Measurements from ENCODE around the gene CAMK2N2.

Gene CAMK2N2

DNA sequence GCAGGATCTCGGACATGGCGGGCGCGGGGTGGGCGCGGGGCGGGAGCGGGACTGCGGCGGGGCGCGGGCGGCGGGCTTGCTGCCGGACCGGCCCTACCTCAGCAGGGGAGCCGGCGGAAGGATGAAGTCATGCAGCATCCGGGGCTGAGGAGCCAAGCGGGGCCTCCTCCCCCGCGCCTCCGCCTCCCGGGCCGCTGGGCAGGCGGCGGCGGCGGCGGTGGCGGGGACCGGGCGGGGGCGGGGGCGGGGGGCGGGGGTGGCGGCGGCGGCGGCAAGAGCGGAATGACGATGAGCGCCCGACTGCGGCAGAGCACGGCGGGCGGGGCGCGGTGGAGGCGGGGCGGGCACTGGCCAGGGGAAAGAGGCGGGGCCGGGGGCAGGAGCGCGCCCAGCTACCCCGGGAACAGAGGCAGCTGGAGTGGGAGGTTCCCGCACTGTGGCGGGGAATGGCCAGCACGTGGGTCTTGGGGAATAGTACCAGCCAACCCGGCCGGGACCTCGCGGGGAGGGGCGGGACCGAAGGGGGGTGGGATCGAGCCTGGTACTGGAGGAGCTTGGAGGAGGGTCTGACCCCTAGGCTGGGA lies at the start of gene CAMK2N2:
Gene CAMK2N2, minus strand, starts transcription at position 284 of the 584 bp plus-strand sequence. Its CDS starts 268 bp downstream, at position 16.
- Histone ChIP-seq H3K9me3 (no peaks in the 10 kb centered on the region), H3K4me1 (peaks cover 27% of the 10 kb centered on the region), H3K27ac (no peak within 1 kb of the TSS), H3K4me2 (peak within 1 kb of the TSS; percentile 96), H4K20me1 (peaks cover 61% of the 10 kb centered on the region), H3K27me3 (peaks cover 71% of the 10 kb centered on the region), H3K4me3 (peak within 1 kb of the TSS; percentile 66), H3K36me3 (peaks cover 11% of the 10 kb centered on the region), H3K9ac (no peak within 1 kb of the TSS)
- no peak for TF ChIP-seq Cebpa-rat (IDR thresholded peaks at IDR 0.05)

DNA sequence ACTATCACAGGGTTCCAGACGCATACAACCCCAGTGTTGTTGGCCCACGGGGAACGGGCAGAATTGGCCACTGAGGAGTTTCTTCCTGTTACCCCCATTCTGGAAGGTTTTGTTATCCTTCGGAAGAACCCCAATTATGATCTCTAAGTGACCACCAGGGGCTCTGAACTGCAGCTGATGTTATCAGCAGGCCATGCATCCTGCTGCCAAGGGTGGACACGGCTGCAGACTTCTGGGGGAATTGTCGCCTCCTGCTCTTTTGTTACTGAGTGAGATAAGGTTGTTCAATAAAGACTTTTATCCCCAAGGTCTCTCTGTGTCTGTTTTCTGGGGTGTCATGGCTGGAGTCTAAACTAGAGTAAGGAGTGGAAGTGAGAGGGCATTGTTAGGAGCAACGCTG lies 47.4 kb upstream of the CAMK2N2 start:
- Histone ChIP-seq H3K9me3 (no peaks in the 10 kb centered on the region), H3K9ac (no peak overlapping the region), H3K4me1 (peaks cover 2% of the 10 kb centered on the region), H3K4me3 (no peak overlapping the region), H3K27ac (no peak overlapping the region), H4K20me1 (peaks cover 27% of the 10 kb centered on the region; the same call in 1 of the 2 replicates), H3K27me3 (no peaks in the 10 kb centered on the region), H3K36me3 (peaks cover 66% of the 10 kb centered on the region), H3K4me2 (no peak overlapping the region)
- no peak for TF ChIP-seq Cebpa-rat (IDR thresholded peaks at IDR 0.05)

DNA sequence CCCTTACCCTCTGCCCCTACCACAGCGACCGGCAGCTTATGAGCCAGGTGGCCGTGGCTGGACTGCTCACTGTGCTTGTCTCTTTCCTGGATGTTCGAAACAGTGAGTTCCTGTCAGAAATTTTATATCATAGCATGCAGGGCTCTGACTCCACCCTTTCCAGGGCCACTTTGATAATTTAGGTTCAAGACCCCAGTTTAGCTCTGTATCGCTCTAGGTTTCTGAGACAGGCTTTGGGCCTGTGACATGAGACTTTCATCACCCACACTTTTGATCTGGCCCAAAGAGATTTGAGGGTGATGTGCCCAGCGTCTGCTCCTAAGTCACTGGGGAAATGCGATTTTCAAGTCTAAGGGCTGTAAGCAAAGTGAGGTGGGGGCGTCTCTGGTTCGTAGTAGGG lies 46.6 kb upstream of the CAMK2N2 start:
- no peak overlapping the region for H3K9ac ChIP-seq
- no peaks in the 10 kb centered on the region for H3K27me3 ChIP-seq
- no peaks in the 10 kb centered on the region for H3K4me1 ChIP-seq
- no peak overlapping the region for H3K27ac ChIP-seq
- peaks cover 34% of the 10 kb centered on the region; the same call in 1 of the 2 replicates for H4K20me1 ChIP-seq
- H3K9me3 ChIP-seq = no peaks in the 10 kb centered on the region
- no peak for TF ChIP-seq Cebpa-rat (IDR thresholded peaks at IDR 0.05)
- H3K4me2 ChIP-seq = no peak overlapping the region
- H3K36me3 ChIP-seq = peaks cover 74% of the 10 kb centered on the region
- no peak overlapping the region for H3K4me3 ChIP-seq

DNA sequence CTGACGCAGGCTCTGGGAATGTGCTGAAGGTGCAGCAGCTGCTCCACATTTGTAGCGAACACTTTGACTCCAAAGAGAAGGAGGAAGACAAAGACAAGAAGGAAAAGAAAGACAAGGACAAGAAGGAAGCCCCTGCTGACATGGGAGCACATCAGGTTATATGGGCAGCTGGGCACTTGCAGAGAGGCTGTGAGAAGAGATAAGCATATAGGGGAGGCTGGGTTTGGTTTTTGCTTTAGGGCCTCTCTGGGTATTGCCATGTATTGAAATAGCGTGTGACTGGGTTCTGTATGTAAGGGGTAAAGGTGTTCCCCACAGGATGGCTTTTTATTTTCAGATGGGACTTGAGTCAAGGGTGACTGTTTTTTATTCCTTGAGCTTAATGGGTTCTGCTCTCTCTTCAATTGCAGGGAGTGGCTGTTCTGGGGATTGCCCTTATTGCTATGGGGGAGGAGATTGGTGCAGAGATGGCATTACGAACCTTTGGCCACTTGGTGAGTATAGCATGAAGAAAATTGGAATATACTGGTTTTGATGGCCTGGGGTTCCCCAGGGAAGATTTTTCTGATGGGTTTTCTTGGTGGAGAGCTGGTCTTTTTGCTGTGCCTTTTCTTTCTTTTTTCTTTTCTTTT lies 45.1 kb upstream of the CAMK2N2 start:
- Histone ChIP-seq H3K9me3 (no peaks in the 10 kb centered on the region), H3K36me3 (peaks cover 89% of the 10 kb centered on the region), H3K4me2 (no peak overlapping the region), H3K27me3 (no peaks in the 10 kb centered on the region), H3K9ac (no peak overlapping the region), H3K27ac (no peak overlapping the region), H3K4me3 (no peak overlapping the region), H3K4me1 (0 out of 2 replicates have a peak, but pooled peaks cover 4% of the 10 kb centered on the region), H4K20me1 (peaks cover 48% of the 10 kb centered on the region)
- TF ChIP-seq Cebpa-rat (IDR thresholded peaks at IDR 0.05) = no peak

DNA sequence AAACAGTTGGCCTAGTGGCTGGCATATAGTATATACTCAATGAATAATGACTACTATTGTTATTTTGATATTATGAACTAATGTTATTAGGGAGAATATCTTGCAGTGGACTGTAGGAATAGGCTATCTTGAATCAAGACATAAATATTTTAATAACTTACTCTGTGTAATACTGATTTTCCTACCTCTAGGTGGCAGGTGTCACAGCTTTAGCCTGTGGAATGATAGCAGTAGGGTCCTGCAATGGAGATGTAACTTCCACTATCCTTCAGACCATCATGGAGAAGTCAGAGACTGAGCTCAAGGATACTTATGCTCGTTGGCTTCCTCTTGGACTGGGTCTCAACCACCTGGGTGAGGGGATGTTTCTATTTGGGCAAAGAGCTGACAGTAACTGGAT lies 44.2 kb upstream of the CAMK2N2 start:
- Histone ChIP-seq H3K4me1 (peaks cover 9% of the 10 kb centered on the region), H3K9ac (no peak overlapping the region), H4K20me1 (peaks cover 57% of the 10 kb centered on the region), H3K4me2 (no peak overlapping the region), H3K36me3 (peaks cover 97% of the 10 kb centered on the region), H3K27me3 (no peaks in the 10 kb centered on the region), H3K4me3 (no peak overlapping the region), H3K9me3 (no peaks in the 10 kb centered on the region), H3K27ac (no peak overlapping the region)
- no peak for TF ChIP-seq Cebpa-rat (IDR thresholded peaks at IDR 0.05)

DNA sequence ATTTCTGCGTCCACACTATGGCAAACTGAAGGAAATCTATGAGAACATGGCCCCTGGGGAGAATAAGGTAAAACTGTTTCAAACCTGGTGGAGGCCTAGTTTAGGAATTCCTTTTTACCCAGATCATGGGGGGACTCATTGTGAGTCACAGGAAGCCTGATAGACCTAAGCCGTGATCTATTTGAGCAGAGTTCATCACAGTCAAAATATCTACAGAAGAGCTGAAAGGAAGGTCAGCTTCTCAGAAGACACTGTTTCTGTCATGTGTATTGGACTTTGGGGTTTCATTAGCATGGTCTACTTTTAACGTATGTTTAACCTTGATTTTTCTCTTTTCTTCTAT lies 39.0 kb upstream of the CAMK2N2 start:
- TF ChIP-seq Cebpa-rat (IDR thresholded peaks at IDR 0.05) = no peak
- peak overlapping the region; percentile 95 for H3K9ac ChIP-seq

DNA sequence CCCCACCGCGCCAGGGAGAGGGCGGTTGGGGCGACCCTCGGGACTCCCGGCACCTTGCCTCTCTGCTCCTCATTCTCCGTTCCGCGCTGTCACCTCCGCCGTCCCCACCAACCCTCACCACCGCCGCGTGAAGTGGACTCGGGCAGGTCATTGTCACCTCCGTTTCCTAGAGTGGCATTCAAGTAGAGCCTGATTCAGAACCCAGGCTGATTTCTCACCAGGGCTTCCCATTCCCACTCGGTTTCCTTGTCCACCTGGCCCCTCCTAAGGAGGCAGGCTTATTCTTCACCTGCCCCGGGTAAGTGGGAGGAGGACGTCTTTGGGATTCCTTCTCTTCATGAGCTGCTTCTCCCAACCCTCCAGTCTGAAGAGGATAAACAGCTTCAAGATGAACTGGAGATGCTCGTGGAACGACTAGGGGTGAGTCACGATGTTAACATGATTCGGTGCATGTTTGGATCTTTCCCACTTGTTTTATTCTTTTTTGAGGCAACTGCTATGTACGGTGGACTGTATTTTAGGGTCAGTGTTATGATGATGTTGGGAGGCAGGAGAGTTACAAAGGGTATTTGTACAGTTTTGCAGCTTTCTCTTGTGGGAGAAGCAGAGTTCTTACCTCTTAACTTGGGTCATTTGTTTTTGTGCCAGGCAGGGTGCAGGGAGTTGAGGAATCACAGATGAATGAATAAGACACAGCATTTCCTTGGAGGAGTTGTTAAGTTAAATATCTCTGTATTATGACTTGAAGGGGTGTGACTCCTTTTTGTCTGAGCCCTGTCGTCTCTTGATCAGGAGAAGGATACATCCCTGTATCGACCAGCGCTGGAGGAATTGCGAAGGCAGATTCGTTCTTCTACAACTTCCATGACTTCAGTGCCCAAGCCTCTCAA lies 38.4 kb upstream of the CAMK2N2 start:
- H3K9ac ChIP-seq = peak overlapping the region; percentile 95
- H3K27ac ChIP-seq = peak overlapping the region; percentile 89

More for the DNA sequence above, 39.0 kb upstream of the CAMK2N2 start:
- H3K9me3 ChIP-seq = no peaks in the 10 kb centered on the region
- peaks cover 48% of the 10 kb centered on the region for H4K20me1 ChIP-seq
- peak overlapping the region; percentile 98 for H3K4me3 ChIP-seq
- peaks cover 54% of the 10 kb centered on the region for H3K36me3 ChIP-seq
- H3K4me2 ChIP-seq = peak overlapping the region; percentile 94
- peaks cover 23% of the 10 kb centered on the region for H3K4me1 ChIP-seq
- no peaks in the 10 kb centered on the region for H3K27me3 ChIP-seq
- H3K27ac ChIP-seq = no peak overlapping the region

DNA sequence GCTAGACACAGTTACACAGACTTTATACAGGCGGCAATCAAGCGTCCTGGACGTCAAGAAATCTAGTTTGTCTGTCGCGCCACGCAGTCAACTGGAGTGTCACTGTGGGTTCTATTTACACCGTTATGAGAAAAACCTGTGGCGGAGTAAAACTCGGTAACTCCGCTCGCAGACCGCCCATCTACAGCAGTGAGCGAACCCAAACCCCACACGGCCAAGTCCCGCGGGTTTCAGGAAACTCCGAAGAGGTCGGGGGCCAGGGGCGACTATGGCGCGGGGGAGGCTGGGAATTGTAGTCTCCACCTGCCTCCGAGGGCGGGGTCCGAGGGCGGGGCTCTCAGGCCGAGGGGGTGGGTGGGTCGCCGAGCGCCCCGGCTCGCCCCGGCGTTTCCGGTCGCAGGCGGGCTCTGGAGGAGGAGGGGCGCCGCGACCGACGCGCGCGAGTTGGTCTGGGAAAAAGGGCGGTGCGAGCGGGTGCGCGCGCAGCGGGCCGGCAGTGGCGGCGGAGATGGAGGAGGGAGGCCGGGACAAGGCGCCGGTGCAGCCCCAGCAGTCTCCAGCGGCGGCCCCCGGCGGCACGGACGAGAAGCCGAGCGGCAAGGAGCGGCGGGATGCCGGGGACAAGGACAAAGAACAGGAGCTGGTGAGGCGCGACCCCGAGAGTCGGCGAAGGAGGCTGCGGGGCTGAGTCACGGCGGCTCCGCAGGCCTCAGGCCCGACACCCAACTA lies 37.6 kb upstream of the CAMK2N2 start, which contains the start of gene PSMD2:
Gene PSMD2, plus strand, starts transcription at position 483 of the 729 bp plus-strand sequence. Its CDS starts 26 bp downstream, at position 509.
- Histone ChIP-seq H3K9me3 (no peaks in the 10 kb centered on the region), H3K4me2 (peak within 1 kb of the TSS; percentile 94), H3K9ac (peak within 1 kb of the TSS; percentile 95), H3K4me1 (peaks cover 23% of the 10 kb centered on the region), H3K27ac (peak within 1 kb of the TSS; percentile 89), H3K4me3 (peak within 1 kb of the TSS; percentile 98), H4K20me1 (peaks cover 47% of the 10 kb centered on the region), H3K27me3 (no peaks in the 10 kb centered on the region), H3K36me3 (peaks cover 40% of the 10 kb centered on the region)
- TF ChIP-seq Cebpa-rat (IDR thresholded peaks at IDR 0.05) = no peak

More for the DNA sequence above, 38.4 kb upstream of the CAMK2N2 start:
- H3K9me3 ChIP-seq = no peaks in the 10 kb centered on the region
- TF ChIP-seq Cebpa-rat (IDR thresholded peaks at IDR 0.05) = no peak
- peaks cover 48% of the 10 kb centered on the region for H4K20me1 ChIP-seq
- H3K4me1 ChIP-seq = peaks cover 23% of the 10 kb centered on the region
- H3K36me3 ChIP-seq = peaks cover 48% of the 10 kb centered on the region
- H3K27me3 ChIP-seq = no peaks in the 10 kb centered on the region
- peak overlapping the region; percentile 94 for H3K4me2 ChIP-seq
- H3K4me3 ChIP-seq = peak overlapping the region; percentile 98

DNA sequence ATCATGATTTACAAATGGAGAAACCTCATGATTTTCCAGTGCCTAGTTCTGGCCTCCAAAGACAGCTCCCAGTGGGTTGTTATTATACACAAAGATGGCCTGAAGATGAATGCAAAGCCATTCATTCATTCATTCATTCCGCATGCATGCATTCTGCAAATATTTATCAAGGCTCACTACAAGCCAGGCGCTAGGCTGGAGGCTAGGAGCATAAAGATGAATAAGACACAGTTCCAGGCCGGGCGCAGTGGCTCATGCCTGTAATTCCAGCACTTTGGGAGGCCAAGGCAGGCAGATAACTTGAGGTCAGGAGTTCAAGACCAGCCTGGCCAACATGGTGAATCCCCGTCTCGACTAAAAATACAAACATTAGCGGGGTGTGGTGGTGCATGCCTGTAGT lies 35.3 kb upstream of the CAMK2N2 start:
- no peak for TF ChIP-seq Cebpa-rat (IDR thresholded peaks at IDR 0.05)
- peaks cover 25% of the 10 kb centered on the region for H4K20me1 ChIP-seq

More for the DNA sequence above, 35.3 kb upstream of the CAMK2N2 start:
- H3K27ac ChIP-seq = no peak overlapping the region
- peaks cover 17% of the 10 kb centered on the region for H3K36me3 ChIP-seq
- H3K4me2 ChIP-seq = no peak overlapping the region
- H3K4me3 ChIP-seq = no peak overlapping the region
- no peak overlapping the region for H3K9ac ChIP-seq
- no peaks in the 10 kb centered on the region for H3K27me3 ChIP-seq
- H3K4me1 ChIP-seq = peaks cover 21% of the 10 kb centered on the region
- H3K9me3 ChIP-seq = no peaks in the 10 kb centered on the region

Data from BLaER1 (cell line).